T-cell (primary cell): ENCODE results near the gene RABGAP1L. TPM values are rescaled to one million over a fixed set of nuclear protein-coding genes. Genes with fewer than 3 reads are reported as not detected.

Experiments
- ATAC-seq, 4 experiments: fragments of 200-7000 bp in 3 of 4; fragments of 150-1000 bp in 1 of 4; cut with Tn5 transposase; replicated peaks in 1 of 4; 1 replicate in 3 of 4; 2 replicates in 1 of 4; pipeline ENCODE4 v1.10.0; 2021; ENCODE audit warnings: moderate library complexity in 3 of 4, mild to moderate bottlenecking in 2 of 4, moderate number of reproducible peaks in 1 of 4
- CTCF ChIA-PET, 2 donors: fragments of 300-600 bp; sonication (Branson Sonifier 250); formaldehyde crosslinking; loops; one replicate each; lab custom pipeline; 2022; ENCODE audit warnings: antibody characterized with exemption in 2 of 2; lab: Charles Lee
- POLR2A ChIA-PET, 2 donors: fragments of 300-600 bp; sonication (Branson Sonifier 250); formaldehyde crosslinking; loops; one replicate each; lab custom pipeline; 2022; ENCODE audit warnings: antibody characterized with exemption in 2 of 2; lab: Charles Lee
- DNase-seq, 35 experiments: peaks; one replicate each; pipeline versions ENCODE4 v3.0.0 to v3.0.0-alpha.2; 2013 to 2023
- H3K27ac ChIP-seq: one replicate; pipeline ENCODE4 v1.5.1; 2013; ENCODE audit warnings: low read length
- H3K27me3 ChIP-seq, 2 experiments: replicated peaks in 1 of 2; 1 replicate in 1 of 2; 2 replicates in 1 of 2; pipeline versions ENCODE4 v1.6.1 to v1.7.0; 2013; ENCODE audit warnings: low read length in 1 of 2, mixed read lengths in 1 of 2; ENCODE audit not compliant: control insufficient read depth in 2 of 2, insufficient read depth in 2 of 2; ENCODE audit errors: extremely low read depth in 1 of 2
- H3K36me3 ChIP-seq, 2 donors: 1 replicate in 1 of 2; 2 replicates in 1 of 2; pipeline versions ENCODE4 v1.6.1 to v1.7.0; 2013; ENCODE audit warnings: low read length in 1 of 2; ENCODE audit not compliant: control insufficient read depth in 2 of 2, insufficient read depth in 1 of 2; ENCODE audit errors: extremely low read depth in 1 of 2
- H3K4me1 ChIP-seq, 2 experiments: 1 replicate in 1 of 2; 2 replicates in 1 of 2; pipeline versions ENCODE4 v1.6.1 to v1.7.0; 2013; ENCODE audit warnings: low read length in 2 of 2, mixed read lengths in 1 of 2; ENCODE audit not compliant: insufficient read depth in 2 of 2, control insufficient read depth in 1 of 2; ENCODE audit errors: extremely low read depth in 1 of 2
- H3K4me3 ChIP-seq, 2 donors: 1 replicate in 1 of 2; 2 replicates in 1 of 2; pipeline versions ENCODE4 v1.5.1 to v1.7.0; 2013; ENCODE audit warnings: mild to moderate bottlenecking in 2 of 2, low read length in 1 of 2, moderate library complexity in 1 of 2; ENCODE audit not compliant: control insufficient read depth in 1 of 2; ENCODE audit errors: extremely low read depth in 1 of 2
- H3K9me3 ChIP-seq: 2 replicates; pipeline ENCODE4 v1.7.0; 2013
- H3K27ac Mint-ChIP-seq, 2 donors: one replicate each; pipeline ENCODE4 v1.8.0; 2020 to 2021; ENCODE audit warnings: mild to moderate bottlenecking in 2 of 2, mixed read lengths in 2 of 2
- H3K27me3 Mint-ChIP-seq, 2 donors: one replicate each; pipeline ENCODE4 v1.8.0; 2021 to 2022; ENCODE audit warnings: mixed read lengths in 2 of 2
- H3K36me3 Mint-ChIP-seq: one replicate; pipeline ENCODE4 v1.8.0; 2021; ENCODE audit warnings: mixed read lengths
- H3K4me1 Mint-ChIP-seq, 3 donors: one replicate each; pipeline ENCODE4 v1.8.0; 2020 to 2022; ENCODE audit warnings: mixed read lengths in 3 of 3, mild to moderate bottlenecking in 1 of 3
- H3K4me3 Mint-ChIP-seq, 3 donors: one replicate each; pipeline ENCODE4 v1.8.0; 2020 to 2022; ENCODE audit warnings: mild to moderate bottlenecking in 3 of 3, mixed read lengths in 3 of 3, moderate library complexity in 3 of 3
- H3K9me3 Mint-ChIP-seq, 3 donors: one replicate each; pipeline ENCODE4 v1.8.0; 2020 to 2022; ENCODE audit warnings: mixed read lengths in 3 of 3
- WGBS: methylation state at CpG from one replicate; pipeline ENCODE4 v1.1.5; 2013; ENCODE audit warnings: missing lambda C conversion rate; ENCODE audit not compliant: insufficient coverage; 5-methylcytosine and 5-hydroxymethylcytosine counted together
- total RNA-seq, 35 experiments: library from RNA in 6 of 35; stranded (reverse) in 6 of 35; fragments of 120-200 nt in 1 of 35; gene quantifications; one replicate each; pipeline versions ENCODE4 v1.2.1 to v1.2.4 and lab custom pipeline; 2013 to 2026

RABGAP1L gene
- total RNA-seq, 5 donors from 2014 or later (not counting 1 experiment from before 2014, with no cell fraction given): 75.0 to 108 (median 82.3) TPM

GRCh38 chr1:174969977-174970376 lies 810.7 kb downstream of the RABGAP1L start:
- Mint-ChIP-seq H3K27me3 (no peaks in the 10 kb centered on the region), H3K36me3 (peaks cover 35% of the 10 kb centered on the region), H3K9me3 (no peaks in the 10 kb centered on the region), H3K4me1 (peaks cover 73 to 77% (median 74%) of the 10 kb centered on the region in 3 donors), H3K4me3 (peak overlapping the region; percentile 70 to 75 (median 74)), H3K27ac (peak overlapping the region; percentile 93 to 95)
- H3K4me3 ChIP-seq: no peak overlapping the region
- ChIA-PET POLR2A (no interaction called here), CTCF (interaction anchor here (0.8 to 2.6 kb wide), 4 partner anchors 9 to 170 kb away, joined by 3 to 7 read pairs (median 6); no protein-coding TSS in a partner anchor)
- no peaks in the 10 kb centered on the region for H3K9me3 ChIP-seq
- no CpG with 5 or more reads among the region's 1 CpG for WGBS
- no peaks in the 10 kb centered on the region for H3K27me3 ChIP-seq
- H3K4me1 ChIP-seq: peaks cover 40 to 64% of the 10 kb centered on the region in 2 experiments
- peaks cover 2 to 12% of the 10 kb centered on the region in 2 donors for H3K36me3 ChIP-seq
- peak overlapping the region; percentile 81 for H3K27ac ChIP-seq
- peak in 1 of 35 experiments; percentile 39 for DNase-seq
- no peak for ATAC-seq

- no peaks in the 10 kb centered on the region for H3K9me3 ChIP-seq
- H3K4me3 Mint-ChIP-seq: peak overlapping the region; percentile 28 to 59 (median 46)
- H3K36me3 Mint-ChIP-seq: peaks cover 50% of the 10 kb centered on the region
- ChIA-PET POLR2A (interaction anchor here (0.6 to 0.7 kb wide), 2 partner anchors 10 to 172 kb away, joined by 3 to 4 read pairs; no protein-coding TSS in a partner anchor), CTCF (interaction anchor here in 1 of 2 donors (2.6 kb wide), 1 partner anchor 12 kb away, joined by 7 read pairs; no protein-coding TSS in a partner anchor)
- peak overlapping the region; percentile 81 to 86 for H3K27ac Mint-ChIP-seq
- DNase-seq: no peak
- H3K27me3 Mint-ChIP-seq: no peaks in the 10 kb centered on the region
- peaks cover 72 to 76% (median 73%) of the 10 kb centered on the region in 3 donors for H3K4me1 Mint-ChIP-seq
- H3K27me3 ChIP-seq: no peaks in the 10 kb centered on the region
- peak overlapping the region; percentile 9 for H3K27ac ChIP-seq
- ATAC-seq: no peak
- no peak overlapping the region for H3K4me3 ChIP-seq
- peaks cover 2 to 22% of the 10 kb centered on the region in 2 donors for H3K36me3 ChIP-seq
- H3K4me1 ChIP-seq: peaks cover 31 to 50% of the 10 kb centered on the region in 2 experiments
- H3K9me3 Mint-ChIP-seq: no peaks in the 10 kb centered on the region
Observed at GRCh38 chr1:174971466-174971865, 812.1 kb downstream of the RABGAP1L start.

- peak overlapping the region; percentile 34 to 86 for H3K27ac Mint-ChIP-seq
- Histone ChIP-seq H3K27ac (no peak overlapping the region), H3K27me3 (no peaks in the 10 kb centered on the region), H3K9me3 (no peaks in the 10 kb centered on the region), H3K4me3 (no peak overlapping the region), H3K4me1 (peaks cover 29 to 46% of the 10 kb centered on the region in 2 experiments), H3K36me3 (peaks cover 2 to 26% of the 10 kb centered on the region in 2 donors)
- H3K4me1 Mint-ChIP-seq: peaks cover 68 to 77% (median 76%) of the 10 kb centered on the region in 3 donors
- ChIA-PET POLR2A (no interaction called here), CTCF (interaction anchor here in 1 of 2 donors (2.6 kb wide), 1 partner anchor 11 kb away, joined by 7 read pairs; no protein-coding TSS in a partner anchor)
- H3K9me3 Mint-ChIP-seq: no peaks in the 10 kb centered on the region
- DNase-seq (no peak), ATAC-seq (no peak)
- no CpG with 5 or more reads among the region's 2 CpGs for WGBS
- no peaks in the 10 kb centered on the region for H3K27me3 Mint-ChIP-seq
- peaks cover 54% of the 10 kb centered on the region for H3K36me3 Mint-ChIP-seq
- H3K4me3 Mint-ChIP-seq: peak overlapping the region; percentile 28 to 59 (median 44)
Observed at GRCh38 chr1:174971902-174972301, 812.6 kb downstream of the RABGAP1L start.

GRCh38 chr1:174974711-174975119 lies 815.4 kb downstream of the RABGAP1L start:
- Mint-ChIP-seq H3K9me3 (no peaks in the 10 kb centered on the region), H3K36me3 (peaks cover 75% of the 10 kb centered on the region), H3K27ac (peak overlapping the region in 1 of 2 donors; percentile 38), H3K27me3 (no peaks in the 10 kb centered on the region), H3K4me1 (peaks cover 43 to 67% (median 63%) of the 10 kb centered on the region in 3 donors), H3K4me3 (no peak overlapping the region)
- DNase-seq (no peak), ATAC-seq (no peak)
- no peak overlapping the region for H3K27ac ChIP-seq
- no peaks in the 10 kb centered on the region for H3K9me3 ChIP-seq
- H3K4me1 ChIP-seq: peaks cover 10 to 27% of the 10 kb centered on the region in 2 experiments
- no peak overlapping the region for H3K4me3 ChIP-seq
- no peaks in the 10 kb centered on the region for H3K27me3 ChIP-seq
- peaks cover 2 to 37% of the 10 kb centered on the region in 2 donors for H3K36me3 ChIP-seq
- WGBS: 100% methylated on average over 2 of the region's 2 CpGs
- ChIA-PET CTCF (no interaction called here), POLR2A (interaction anchor here in 1 of 2 donors (0.5 to 0.6 kb wide), 3 partner anchors 30 to 970 kb away, joined by 3 to 7 read pairs (median 4); no protein-coding TSS in a partner anchor)

GRCh38 chr1:174975764-174976163 lies 816.4 kb downstream of the RABGAP1L start:
- Histone ChIP-seq H3K4me1 (peaks cover 9 to 18% of the 10 kb centered on the region in 2 experiments), H3K36me3 (peaks cover 2 to 38% of the 10 kb centered on the region in 2 donors), H3K4me3 (no peak overlapping the region), H3K9me3 (no peaks in the 10 kb centered on the region), H3K27ac (no peak overlapping the region), H3K27me3 (no peaks in the 10 kb centered on the region)
- DNase-seq: no peak
- Mint-ChIP-seq H3K4me3 (no peak overlapping the region), H3K9me3 (no peaks in the 10 kb centered on the region), H3K27me3 (no peaks in the 10 kb centered on the region), H3K36me3 (peaks cover 77% of the 10 kb centered on the region), H3K27ac (peak overlapping the region; percentile 12 to 75), H3K4me1 (peaks cover 42 to 66% (median 60%) of the 10 kb centered on the region in 3 donors)
- no peak for ATAC-seq
- POLR2A ChIA-PET: interaction anchor here (0.5 to 1.3 kb wide), 3 partner anchors 10 to 14 kb away, joined by 3 to 12 read pairs (median 3); no protein-coding TSS in a partner anchor
- CTCF ChIA-PET: no interaction called here
- WGBS: no CpG with 5 or more reads among the region's 1 CpG

GRCh38 chr1:174976436-174977108 lies 817.3 kb downstream of the RABGAP1L start:
- Histone ChIP-seq H3K9me3 (no peaks in the 10 kb centered on the region), H3K4me3 (no peak overlapping the region), H3K27ac (no peak overlapping the region), H3K27me3 (no peaks in the 10 kb centered on the region), H3K36me3 (peaks cover 2 to 38% of the 10 kb centered on the region in 2 donors), H3K4me1 (peaks cover 5 to 10% of the 10 kb centered on the region in 2 experiments)
- Mint-ChIP-seq H3K9me3 (no peaks in the 10 kb centered on the region), H3K27me3 (no peaks in the 10 kb centered on the region), H3K4me1 (peaks cover 42 to 65% (median 61%) of the 10 kb centered on the region in 3 donors), H3K4me3 (no peak overlapping the region), H3K36me3 (peaks cover 80% of the 10 kb centered on the region), H3K27ac (peak overlapping the region; percentile 70 to 77)
- POLR2A ChIA-PET: interaction anchor here (0.5 to 1.3 kb wide), 3 partner anchors 13 to 84 kb away, joined by 3 to 12 read pairs (median 7); no protein-coding TSS in a partner anchor
- CTCF ChIA-PET: interaction anchor here (0.7 to 0.9 kb wide), 2 partner anchors 177 to 478 kb away, joined by 3 to 4 read pairs; no protein-coding TSS in a partner anchor
- no CpG with 5 or more reads among the region's 4 CpGs for WGBS
- DNase-seq: no peak
- ATAC-seq: peak in 2 of 4 experiments; percentile 38 to 56
